Nephron (organoid): Measurements from ENCODE around the gene RPTOR.

ENCODE experiments used
- H3K27ac Mint-ChIP-seq, 3 experiments: 2 replicates each; pipeline ENCODE4 v1.8.0; 2020; ENCODE audit warnings: mixed read lengths in 3 of 3, mild to moderate bottlenecking in 2 of 3, moderate library complexity in 1 of 3
- H3K27me3 Mint-ChIP-seq: 2 replicates; pipeline ENCODE4 v1.8.0; 2021; ENCODE audit warnings: low read depth, mild to moderate bottlenecking, moderate library complexity, mixed read lengths
- H3K36me3 Mint-ChIP-seq: 2 replicates; pipeline ENCODE4 v1.8.0; 2020; ENCODE audit warnings: low read depth, mixed read lengths
- H3K4me1 Mint-ChIP-seq: 2 replicates; pipeline ENCODE4 v1.8.0; 2020; ENCODE audit warnings: mixed read lengths
- H3K4me3 Mint-ChIP-seq, 3 experiments: 2 replicates each; pipeline ENCODE4 v1.8.0; 2020; ENCODE audit warnings: mild to moderate bottlenecking in 3 of 3, mixed read lengths in 3 of 3, moderate library complexity in 2 of 3
- H3K9me3 Mint-ChIP-seq: 2 replicates; pipeline ENCODE4 v1.8.0; 2020; ENCODE audit warnings: mixed read lengths
- TF ChIP-seq, protein P1 (sequence below), 3 experiments: fragments of 200-600 bp; sonication (generic); IDR thresholded peaks; one replicate each; pipeline ENCODE4 v1.5.0; 2021; ENCODE audit warnings: antibody characterized with exemption in 3 of 3; ENCODE audit not compliant: unreplicated experiment in 3 of 3

RPTOR gene

GRCh38 chr17:80636361-80637018, 91.9 kb downstream of the RPTOR start:
- H3K27ac Mint-ChIP-seq = peak overlapping the region in 1 of 3 experiments; percentile 36
- no peaks in the 10 kb centered on the region for H3K9me3 Mint-ChIP-seq
- peaks cover 9% of the 10 kb centered on the region for H3K36me3 Mint-ChIP-seq
- H3K27me3 Mint-ChIP-seq = no peaks in the 10 kb centered on the region
- H3K4me3 Mint-ChIP-seq = no peak overlapping the region
- peaks cover 22% of the 10 kb centered on the region for H3K4me1 Mint-ChIP-seq
- TF ChIP-seq, protein P1, sequence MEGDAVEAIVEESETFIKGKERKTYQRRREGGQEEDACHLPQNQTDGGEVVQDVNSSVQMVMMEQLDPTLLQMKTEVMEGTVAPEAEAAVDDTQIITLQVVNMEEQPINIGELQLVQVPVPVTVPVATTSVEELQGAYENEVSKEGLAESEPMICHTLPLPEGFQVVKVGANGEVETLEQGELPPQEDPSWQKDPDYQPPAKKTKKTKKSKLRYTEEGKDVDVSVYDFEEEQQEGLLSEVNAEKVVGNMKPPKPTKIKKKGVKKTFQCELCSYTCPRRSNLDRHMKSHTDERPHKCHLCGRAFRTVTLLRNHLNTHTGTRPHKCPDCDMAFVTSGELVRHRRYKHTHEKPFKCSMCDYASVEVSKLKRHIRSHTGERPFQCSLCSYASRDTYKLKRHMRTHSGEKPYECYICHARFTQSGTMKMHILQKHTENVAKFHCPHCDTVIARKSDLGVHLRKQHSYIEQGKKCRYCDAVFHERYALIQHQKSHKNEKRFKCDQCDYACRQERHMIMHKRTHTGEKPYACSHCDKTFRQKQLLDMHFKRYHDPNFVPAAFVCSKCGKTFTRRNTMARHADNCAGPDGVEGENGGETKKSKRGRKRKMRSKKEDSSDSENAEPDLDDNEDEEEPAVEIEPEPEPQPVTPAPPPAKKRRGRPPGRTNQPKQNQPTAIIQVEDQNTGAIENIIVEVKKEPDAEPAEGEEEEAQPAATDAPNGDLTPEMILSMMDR (IDR thresholded peaks at IDR 0.05; ENCODE audit: unreplicated experiment in 3 of 3) = no peak

DNA sequence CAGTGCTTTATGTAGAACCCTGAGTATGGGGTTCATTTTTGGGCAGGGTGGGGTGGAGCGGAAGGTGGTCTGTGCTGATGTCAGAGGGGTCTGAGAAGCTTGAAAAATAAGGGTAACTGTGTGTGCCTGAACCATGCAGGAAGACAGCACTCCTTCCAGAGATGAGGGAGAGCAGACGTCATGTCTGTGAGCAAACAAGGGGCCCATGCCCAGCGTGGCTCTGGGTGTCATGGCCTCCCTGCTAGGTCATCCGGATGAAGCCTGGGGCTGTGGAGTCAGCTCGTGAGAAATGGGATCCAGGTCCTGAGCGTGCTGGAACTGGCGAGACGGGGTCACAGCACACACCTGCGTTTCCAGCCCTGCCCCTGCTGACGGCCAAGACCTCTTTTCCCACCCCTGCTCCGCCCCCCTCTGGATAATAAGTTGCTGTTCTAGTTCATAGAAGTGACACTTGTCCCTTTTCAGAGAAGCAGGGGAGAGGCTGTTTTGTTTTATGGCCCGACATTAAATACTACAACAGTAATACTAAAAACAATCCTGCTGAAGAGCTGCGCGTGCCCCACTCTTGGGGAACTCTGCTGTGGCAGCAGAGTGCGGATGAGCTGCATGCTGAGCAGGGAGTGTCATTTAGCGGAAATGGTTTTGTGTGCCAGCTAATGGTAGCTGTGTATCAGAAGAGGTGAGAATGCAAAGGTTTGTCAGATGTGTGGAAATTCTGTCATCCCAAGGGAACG, 92.6 kb downstream of the RPTOR start:
- H3K27ac Mint-ChIP-seq = peak overlapping the region in 1 of 3 experiments; percentile 36
- no peaks in the 10 kb centered on the region for H3K9me3 Mint-ChIP-seq
- peaks cover 18% of the 10 kb centered on the region for H3K4me1 Mint-ChIP-seq
- H3K36me3 Mint-ChIP-seq = peaks cover 5% of the 10 kb centered on the region
- TF ChIP-seq, protein P1 (IDR thresholded peaks at IDR 0.05; ENCODE audit: unreplicated experiment in 3 of 3) = no peak
- no peaks in the 10 kb centered on the region for H3K27me3 Mint-ChIP-seq
- H3K4me3 Mint-ChIP-seq = no peak overlapping the region

GRCh38 chr17:80639658-80640057, 95.0 kb downstream of the RPTOR start:
- H3K9me3 Mint-ChIP-seq = no peaks in the 10 kb centered on the region
- H3K4me1 Mint-ChIP-seq = peaks cover 14% of the 10 kb centered on the region
- TF ChIP-seq, protein P1 (IDR thresholded peaks at IDR 0.05; ENCODE audit: unreplicated experiment in 3 of 3) = no peak
- H3K27ac Mint-ChIP-seq = no peak overlapping the region
- H3K36me3 Mint-ChIP-seq = peaks cover 18% of the 10 kb centered on the region
- H3K4me3 Mint-ChIP-seq = no peak overlapping the region
- no peaks in the 10 kb centered on the region for H3K27me3 Mint-ChIP-seq

GRCh38 chr17:80640366-80641084, 95.9 kb downstream of the RPTOR start:
- Mint-ChIP-seq H3K27me3 (no peaks in the 10 kb centered on the region), H3K9me3 (no peaks in the 10 kb centered on the region), H3K4me3 (no peak overlapping the region), H3K36me3 (peaks cover 20% of the 10 kb centered on the region), H3K27ac (no peak overlapping the region), H3K4me1 (peaks cover 21% of the 10 kb centered on the region)
- TF ChIP-seq, protein P1 (IDR thresholded peaks at IDR 0.05; ENCODE audit: unreplicated experiment in 3 of 3) = no peak

DNA sequence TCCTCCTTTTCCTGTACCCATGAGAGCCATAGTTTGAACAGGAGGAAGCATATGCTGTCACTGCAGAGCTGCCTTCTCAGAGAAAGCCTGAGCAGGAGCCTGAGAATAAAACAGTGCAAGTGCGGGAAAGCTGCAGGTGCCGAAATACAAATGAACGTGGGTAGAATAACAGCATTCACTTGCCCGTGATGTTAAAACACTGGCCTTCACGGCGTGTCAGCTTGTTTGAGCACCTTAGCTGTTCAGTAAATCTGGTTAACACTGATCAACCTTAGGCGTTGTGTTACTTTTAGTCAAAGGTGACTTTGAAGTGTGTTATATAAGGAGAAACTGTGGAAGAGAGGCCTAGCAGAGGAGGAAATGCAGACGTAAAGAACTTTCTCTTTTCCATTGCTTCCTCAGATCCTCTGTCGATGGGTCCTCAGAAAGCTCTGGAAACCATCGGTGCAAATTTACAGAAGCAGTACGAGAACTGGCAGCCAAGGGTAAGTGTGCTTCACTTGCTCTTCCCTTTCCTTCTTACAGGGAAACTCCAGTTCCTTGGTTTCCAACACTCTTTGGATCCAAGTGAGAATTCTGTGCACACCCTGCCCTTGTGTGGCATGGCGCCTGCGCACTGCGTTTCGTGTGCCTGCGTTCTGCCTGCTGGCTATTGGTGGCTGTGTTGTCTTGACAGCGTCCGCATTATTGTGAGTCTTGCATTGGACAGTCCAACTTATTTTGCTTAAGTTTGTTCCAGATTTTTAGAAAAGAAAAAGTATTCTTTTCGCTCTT, 98.9 kb downstream of the RPTOR start:
- no peaks in the 10 kb centered on the region for H3K9me3 Mint-ChIP-seq
- peaks cover 20% of the 10 kb centered on the region for H3K36me3 Mint-ChIP-seq
- H3K4me3 Mint-ChIP-seq = no peak overlapping the region
- TF ChIP-seq, protein P1 (IDR thresholded peaks at IDR 0.05; ENCODE audit: unreplicated experiment in 3 of 3) = no peak
- no peaks in the 10 kb centered on the region for H3K27me3 Mint-ChIP-seq
- H3K4me1 Mint-ChIP-seq = peaks cover 13% of the 10 kb centered on the region
- H3K27ac Mint-ChIP-seq = no peak overlapping the region
